Activated CD8-positive, alpha-beta memory T cell treated with anti-CD3 and anti-CD28 coated beads, Interleukin-2, amount 10 ng/mL, durations not matched to agents 7 days and 5 days (primary cell): ENCODE measurements around the gene FKBP1C. TPM values are rescaled to one million over a fixed set of nuclear protein-coding genes. Genes with fewer than 3 reads are reported as not detected.
"Not testable (repeated sequence)": the region's sequence is repeated elsewhere in the genome, so short reads cannot be mapped to it uniquely, and the experiment has no call there.

Experiments
- ATAC-seq: fragments of 150-1000 bp; cut with Tn5 transposase; one replicate; pipeline ENCODE4 v1.10.0; 2021; ENCODE audit warnings: moderate library complexity
- CTCF ChIA-PET: fragments of 350-600 bp; sonication (Branson Sonifier 250); formaldehyde crosslinking; loops from one replicate; lab custom pipeline; 2021; ENCODE audit warnings: antibody characterized with exemption; lab: Charles Lee
- DNase-seq: peaks from one replicate; pipeline ENCODE4 v3.0.0-alpha.2; 2020
- H3K27ac Mint-ChIP-seq: one replicate; pipeline ENCODE4 v1.8.0; 2021; ENCODE audit warnings: mild to moderate bottlenecking, mixed read lengths
- H3K27me3 Mint-ChIP-seq: one replicate; pipeline ENCODE4 v1.8.0; 2021; ENCODE audit warnings: mixed read lengths
- H3K36me3 Mint-ChIP-seq: one replicate; pipeline ENCODE4 v1.8.0; 2021; ENCODE audit warnings: mild to moderate bottlenecking, mixed read lengths
- H3K4me1 Mint-ChIP-seq: one replicate; pipeline ENCODE4 v1.8.0; 2021; ENCODE audit warnings: mixed read lengths
- H3K4me3 Mint-ChIP-seq: one replicate; pipeline ENCODE4 v1.8.0; 2021; ENCODE audit warnings: mild to moderate bottlenecking, moderate library complexity, mixed read lengths
- H3K9me3 Mint-ChIP-seq: one replicate; pipeline ENCODE4 v1.8.0; 2022; ENCODE audit warnings: low read depth, mixed read lengths
- total RNA-seq, 2 experiments: library from RNA; stranded (reverse); gene quantifications; one replicate each; pipeline ENCODE4 v1.2.3, GENCODE V29; 2021

Gene FKBP1C
- total RNA-seq, result under 1 TPM; 0.67 to 0.68 TPM

DNA sequence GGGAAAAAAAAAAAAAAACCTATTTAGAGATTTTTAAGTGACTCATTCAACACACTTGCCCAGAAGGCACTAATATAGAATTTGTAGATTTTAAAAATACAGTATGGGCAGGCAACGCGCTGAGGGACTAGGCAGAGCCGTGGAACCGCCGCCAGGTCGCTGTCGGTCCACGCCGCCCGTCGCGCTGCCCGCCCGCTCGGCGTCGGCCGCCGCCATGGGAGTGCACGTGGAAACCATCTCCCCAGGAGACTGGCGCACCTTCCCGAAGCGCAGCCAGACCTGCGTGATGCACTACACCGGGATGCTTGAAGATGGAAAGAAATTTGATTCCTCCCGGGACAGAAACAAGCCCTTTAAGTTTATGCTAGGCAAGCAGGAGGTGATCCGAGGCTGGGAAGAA, at the start of gene FKBP1C:
Gene FKBP1C, plus strand, starts transcription at position 127 of the 400 bp plus-strand sequence.
- H3K36me3 Mint-ChIP-seq, ATAC-seq, H3K4me1 Mint-ChIP-seq, DNase-seq, H3K27ac Mint-ChIP-seq, CTCF ChIA-PET, H3K27me3 Mint-ChIP-seq, H3K4me3 Mint-ChIP-seq: not testable (repeated sequence)
- peaks cover 11% of the 10 kb centered on the region for H3K9me3 Mint-ChIP-seq

DNA sequence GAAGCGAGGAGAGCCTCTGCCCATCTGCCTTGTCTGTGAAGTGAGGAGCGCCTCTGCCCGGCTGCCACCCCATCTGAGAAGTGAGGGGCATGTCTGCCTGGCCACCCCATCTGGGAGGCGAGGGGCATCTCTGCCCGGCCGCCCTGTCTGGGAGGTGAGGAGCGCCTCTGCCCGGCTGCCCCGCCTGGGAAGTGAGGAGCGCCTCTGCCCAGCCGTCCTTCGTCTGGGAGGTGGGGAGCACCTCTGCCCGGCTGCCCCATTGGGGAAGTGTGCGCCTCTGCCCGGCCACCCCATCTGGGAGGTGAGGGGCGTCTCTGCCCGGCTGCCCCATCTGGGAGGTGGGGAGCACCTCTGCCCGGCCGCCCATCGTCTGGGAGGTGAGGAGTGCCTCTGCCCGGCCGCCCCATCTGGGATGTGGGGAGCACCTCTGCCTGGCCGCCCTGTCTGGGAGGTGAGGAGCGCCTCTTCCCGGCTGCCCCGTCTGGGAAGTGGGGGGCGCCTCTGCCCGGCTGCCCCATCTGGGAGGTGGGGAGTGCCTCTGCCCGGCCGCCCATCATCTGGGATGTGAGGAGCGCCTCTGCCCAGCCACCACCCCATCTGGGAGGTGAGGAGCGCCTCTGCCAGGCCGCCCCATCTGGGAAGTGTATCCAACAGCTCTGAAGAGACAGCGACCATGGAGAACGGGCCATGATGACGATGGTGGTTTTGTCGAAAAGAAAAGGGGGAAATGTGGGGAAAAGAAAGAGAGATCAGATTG, 47.0 kb upstream of the FKBP1C start:
- H3K4me1 Mint-ChIP-seq, H3K27ac Mint-ChIP-seq, H3K9me3 Mint-ChIP-seq, H3K36me3 Mint-ChIP-seq, H3K27me3 Mint-ChIP-seq, CTCF ChIA-PET, ATAC-seq, DNase-seq, H3K4me3 Mint-ChIP-seq: not testable (repeated sequence)

DNA sequence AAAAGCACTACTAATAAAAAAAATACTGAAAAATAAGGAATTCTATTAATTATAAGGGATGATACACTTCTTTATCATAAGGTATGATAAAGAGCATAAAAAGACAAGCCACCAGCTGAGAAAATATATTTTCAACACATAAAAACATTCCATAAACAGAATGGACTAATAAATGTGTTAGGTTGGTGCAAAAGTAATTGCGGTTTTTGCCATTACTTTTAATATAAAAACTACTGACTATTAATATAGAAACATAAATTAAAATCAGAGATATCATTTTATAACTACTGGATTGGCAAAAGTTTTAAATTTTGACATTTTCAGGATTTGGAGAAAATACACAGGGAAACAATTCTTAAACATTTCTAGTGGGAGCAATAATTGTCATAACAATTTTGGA, 37.1 kb upstream of the FKBP1C start:
- DNase-seq, result no peak
- CTCF ChIA-PET, result no interaction called here
- Mint-ChIP-seq H3K4me1 (no peaks in the 10 kb centered on the region), H3K4me3 (no peak overlapping the region), H3K36me3 (no peaks in the 10 kb centered on the region), H3K9me3 (no peaks in the 10 kb centered on the region), H3K27ac (no peak overlapping the region), H3K27me3 (no peaks in the 10 kb centered on the region)
- ATAC-seq, result no peak

DNA sequence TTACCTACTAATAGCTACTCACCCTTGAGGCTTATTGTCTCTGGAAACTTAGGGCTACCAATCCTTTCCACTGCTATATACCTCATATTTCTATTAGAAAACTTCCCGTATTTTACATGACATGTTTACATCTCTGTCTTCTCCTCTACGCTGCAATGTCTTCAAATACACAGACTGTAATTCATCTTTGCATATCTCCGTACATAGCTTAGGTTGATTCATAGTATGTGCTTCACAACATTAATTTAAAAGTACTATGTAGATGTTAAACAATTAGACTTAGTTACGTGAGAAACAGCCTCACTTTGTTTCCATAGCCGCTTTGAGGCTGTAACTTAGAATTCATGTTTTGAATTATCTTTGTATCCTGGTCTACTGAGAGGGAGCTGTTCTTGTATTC, 35.1 kb upstream of the FKBP1C start:
- H3K4me1 Mint-ChIP-seq, result no peaks in the 10 kb centered on the region
- no peak overlapping the region for H3K4me3 Mint-ChIP-seq
- no peak overlapping the region for H3K27ac Mint-ChIP-seq
- H3K27me3 Mint-ChIP-seq, result no peaks in the 10 kb centered on the region
- ATAC-seq (no peak), DNase-seq (no peak)
- H3K36me3 Mint-ChIP-seq, result no peaks in the 10 kb centered on the region
- CTCF ChIA-PET, result no interaction called here
- no peaks in the 10 kb centered on the region for H3K9me3 Mint-ChIP-seq

DNA sequence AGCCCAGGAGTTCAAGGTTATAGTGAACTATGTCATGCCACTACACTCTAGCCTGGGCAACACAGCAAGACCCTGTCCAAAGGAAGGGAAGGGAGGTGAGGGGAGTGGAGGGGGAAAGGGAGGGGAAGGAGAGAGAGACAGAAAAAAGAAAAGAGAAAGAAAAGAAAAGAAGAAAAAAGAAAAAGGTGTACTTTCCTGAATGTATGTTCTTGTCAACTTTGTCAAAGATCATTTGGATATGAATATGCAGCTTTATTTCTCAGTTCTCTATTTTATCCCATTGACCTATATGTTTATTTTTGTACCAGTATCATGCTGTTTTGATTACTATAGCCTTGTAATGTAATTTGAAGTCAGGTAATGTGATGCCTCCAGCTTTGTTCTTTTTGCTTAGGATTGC, 30.9 kb upstream of the FKBP1C start:
- H3K4me1 Mint-ChIP-seq, result no peaks in the 10 kb centered on the region
- H3K4me3 Mint-ChIP-seq, result no peak overlapping the region
- no peak overlapping the region for H3K27ac Mint-ChIP-seq
- H3K9me3 Mint-ChIP-seq, result no peaks in the 10 kb centered on the region
- no peaks in the 10 kb centered on the region for H3K27me3 Mint-ChIP-seq
- no peak for ATAC-seq
- H3K36me3 Mint-ChIP-seq, result no peaks in the 10 kb centered on the region
- CTCF ChIA-PET, result no interaction called here
- no peak for DNase-seq

DNA sequence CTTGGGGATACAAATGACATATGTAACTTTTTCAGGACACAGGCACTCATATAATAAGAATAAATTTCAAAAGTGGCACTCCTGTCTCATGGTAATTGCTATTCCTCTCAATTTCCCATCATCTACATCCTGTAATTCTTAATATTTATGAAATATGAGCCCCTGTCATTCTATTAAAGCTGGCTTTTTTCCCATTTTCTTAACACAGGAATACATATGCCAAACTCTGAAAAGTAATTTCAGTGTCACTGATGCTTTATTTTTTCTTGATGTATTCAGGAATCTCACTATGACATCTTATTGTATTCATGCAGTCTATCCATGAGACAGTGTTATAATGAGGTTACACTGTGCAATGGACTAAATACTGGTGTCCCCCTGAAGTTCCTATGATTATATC, 24.3 kb upstream of the FKBP1C start:
- CTCF ChIA-PET, result no interaction called here
- Mint-ChIP-seq H3K4me1 (no peaks in the 10 kb centered on the region), H3K9me3 (no peaks in the 10 kb centered on the region), H3K4me3 (no peak overlapping the region), H3K36me3 (no peaks in the 10 kb centered on the region), H3K27ac (no peak overlapping the region), H3K27me3 (no peaks in the 10 kb centered on the region)
- DNase-seq (no peak), ATAC-seq (no peak)

DNA sequence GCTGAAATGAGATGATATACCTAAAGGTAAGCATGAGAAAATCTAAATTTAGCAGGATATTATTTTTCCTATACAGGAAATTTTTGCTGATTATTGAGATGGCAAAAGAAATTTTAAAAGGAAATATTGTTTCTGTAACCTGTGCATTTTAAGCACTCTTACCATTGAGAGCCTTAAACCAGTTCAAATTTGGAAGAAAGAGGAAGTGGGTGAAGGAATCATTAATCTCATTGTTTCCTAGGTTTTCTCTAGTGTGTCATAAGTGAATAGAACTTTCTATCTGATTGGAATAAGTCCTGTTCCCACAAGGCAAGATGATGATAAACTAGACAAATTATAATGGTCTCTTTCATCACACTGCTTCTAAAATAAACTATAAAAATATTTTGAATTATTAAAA, 22.4 kb upstream of the FKBP1C start:
- no peak overlapping the region for H3K4me3 Mint-ChIP-seq
- H3K4me1 Mint-ChIP-seq, result no peaks in the 10 kb centered on the region

DNA sequence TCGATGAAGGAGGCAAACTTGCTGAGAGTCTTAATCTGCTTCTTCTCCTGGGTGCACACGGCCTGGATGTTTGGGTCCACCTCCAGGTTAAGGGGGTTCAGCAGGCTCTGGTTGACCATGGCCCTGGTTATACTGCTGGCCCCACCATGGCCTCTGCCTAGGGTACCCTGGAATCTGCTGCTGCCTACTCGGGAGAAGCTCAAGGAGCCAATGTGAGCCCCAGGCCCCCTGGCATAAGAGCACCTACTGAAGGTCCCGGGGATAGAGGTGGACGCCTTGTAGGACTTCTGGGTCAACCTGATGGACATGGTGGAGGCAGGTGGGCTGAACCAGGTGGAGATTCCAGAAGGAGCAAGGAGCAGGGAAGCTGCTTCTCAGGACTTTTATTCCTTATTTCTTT, 17.9 kb upstream of the FKBP1C start:
- DNase-seq (no peak), ATAC-seq (no peak)
- CTCF ChIA-PET, result interaction anchor here (0.7 kb wide), 1 partner anchor 24 kb away, joined by 3 read pairs; no protein-coding TSS in a partner anchor
- no peaks in the 10 kb centered on the region for H3K4me1 Mint-ChIP-seq
- H3K9me3 Mint-ChIP-seq, result peaks cover 5% of the 10 kb centered on the region
- H3K27me3 Mint-ChIP-seq, result no peaks in the 10 kb centered on the region
- no peaks in the 10 kb centered on the region for H3K36me3 Mint-ChIP-seq
- no peak overlapping the region for H3K27ac Mint-ChIP-seq
- H3K4me3 Mint-ChIP-seq, result no peak overlapping the region

More for the DNA sequence above, 22.4 kb upstream of the FKBP1C start:
- CTCF ChIA-PET, result no interaction called here
- no peak overlapping the region for H3K27ac Mint-ChIP-seq
- ATAC-seq (no peak), DNase-seq (no peak)
- no peaks in the 10 kb centered on the region for H3K36me3 Mint-ChIP-seq
- peaks cover under 1% of the 10 kb centered on the region for H3K9me3 Mint-ChIP-seq
- H3K27me3 Mint-ChIP-seq, result no peaks in the 10 kb centered on the region

DNA sequence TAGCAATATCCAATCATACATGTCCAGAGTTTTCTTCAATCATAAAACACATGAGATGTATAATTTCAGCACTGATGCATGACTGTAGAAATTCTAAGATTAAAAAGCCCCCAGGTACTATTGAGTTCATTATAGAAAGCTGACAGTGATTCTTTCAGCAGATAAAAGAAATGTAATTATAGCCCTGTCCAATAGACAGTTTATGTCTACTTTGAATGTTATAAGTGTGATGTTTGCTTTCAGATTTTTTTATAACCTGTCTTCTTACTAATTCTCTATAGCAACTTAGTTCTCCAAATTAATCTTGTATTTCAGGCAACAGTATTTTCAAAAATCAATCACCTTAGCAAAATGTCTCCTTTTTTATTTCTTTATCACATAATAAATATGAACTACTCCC, 13.5 kb upstream of the FKBP1C start:
- ATAC-seq, result no peak
- Mint-ChIP-seq H3K4me1 (no peaks in the 10 kb centered on the region), H3K27me3 (no peaks in the 10 kb centered on the region), H3K9me3 (peaks cover 8% of the 10 kb centered on the region), H3K36me3 (no peaks in the 10 kb centered on the region), H3K4me3 (no peak overlapping the region), H3K27ac (no peak overlapping the region)
- no peak for DNase-seq
- CTCF ChIA-PET, result no interaction called here

DNA sequence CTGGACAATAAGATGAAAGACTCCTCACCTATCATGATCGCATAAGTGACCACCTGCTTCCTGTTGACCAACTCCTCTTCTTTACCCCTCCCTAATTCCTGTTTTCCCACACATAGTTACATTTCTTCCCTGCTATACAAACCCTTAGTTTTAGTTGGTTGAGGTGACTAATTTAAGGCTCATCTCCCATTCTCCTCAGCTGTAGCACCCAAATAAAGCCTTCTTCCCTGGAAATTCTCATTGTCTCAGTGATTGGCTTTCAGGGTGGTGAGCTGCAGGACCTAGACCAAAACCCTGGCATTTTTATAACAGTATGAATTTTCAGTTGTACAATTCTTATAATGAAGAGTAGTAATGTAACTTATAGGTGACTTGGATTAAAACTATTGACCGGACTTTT, 2.1 kb downstream of the FKBP1C start:
- no peaks in the 10 kb centered on the region for H3K27me3 Mint-ChIP-seq
- no peak overlapping the region for H3K4me3 Mint-ChIP-seq
- CTCF ChIA-PET, result no interaction called here
- no peaks in the 10 kb centered on the region for H3K4me1 Mint-ChIP-seq
- no peak for ATAC-seq
- H3K9me3 Mint-ChIP-seq, result peaks cover 8% of the 10 kb centered on the region
- H3K27ac Mint-ChIP-seq, result no peak overlapping the region
- no peak for DNase-seq
- H3K36me3 Mint-ChIP-seq, result peaks cover 1% of the 10 kb centered on the region

DNA sequence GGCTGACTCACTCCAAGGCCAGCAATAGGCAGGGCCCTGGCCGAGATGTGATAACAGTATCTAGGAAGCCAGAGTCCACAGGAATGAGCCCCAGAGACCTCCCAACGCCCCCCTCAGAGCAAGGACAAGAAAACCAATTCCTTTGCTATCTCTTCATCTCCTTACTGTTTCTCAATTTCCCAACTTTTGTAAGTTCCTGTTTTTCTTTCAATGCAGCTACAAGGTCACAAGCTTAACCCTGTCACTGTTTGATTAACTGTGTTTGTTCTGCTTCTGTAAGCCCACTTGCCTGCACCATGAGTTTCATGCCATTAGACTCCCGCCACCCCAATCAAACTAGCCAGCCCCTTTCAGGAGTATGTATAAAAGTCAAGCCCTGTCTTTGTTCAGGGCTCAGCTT, 3.5 kb downstream of the FKBP1C start:
- CTCF ChIA-PET, result no interaction called here
- Mint-ChIP-seq H3K9me3 (peaks cover 8% of the 10 kb centered on the region), H3K27me3 (no peaks in the 10 kb centered on the region), H3K27ac (no peak overlapping the region), H3K36me3 (peaks cover 1% of the 10 kb centered on the region), H3K4me3 (no peak overlapping the region), H3K4me1 (no peaks in the 10 kb centered on the region)
- ATAC-seq (no peak), DNase-seq (no peak)

DNA sequence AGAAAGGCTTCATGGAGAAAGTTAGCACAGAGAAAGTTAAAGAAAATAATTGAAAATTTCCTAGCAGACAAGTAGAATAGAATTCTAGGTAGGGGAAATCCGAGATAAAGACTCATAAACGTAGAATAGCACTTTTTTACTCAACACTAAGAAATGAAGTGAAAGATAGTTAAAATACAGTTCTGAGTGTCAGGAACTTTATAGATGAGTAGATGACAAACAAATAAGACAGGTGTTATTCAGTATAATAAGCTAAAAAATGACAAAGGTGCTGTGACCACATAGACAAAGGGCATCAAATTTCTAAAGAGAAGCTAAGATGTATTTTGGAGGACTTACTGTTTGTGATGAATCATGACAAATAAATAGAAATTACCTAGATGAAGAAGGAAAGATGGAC, 12.9 kb downstream of the FKBP1C start:
- Mint-ChIP-seq H3K9me3 (no peaks in the 10 kb centered on the region), H3K4me3 (no peak overlapping the region), H3K36me3 (no peaks in the 10 kb centered on the region), H3K27ac (no peak overlapping the region), H3K27me3 (no peaks in the 10 kb centered on the region), H3K4me1 (no peaks in the 10 kb centered on the region)
- ATAC-seq (no peak), DNase-seq (no peak)
- CTCF ChIA-PET, result no interaction called here

DNA sequence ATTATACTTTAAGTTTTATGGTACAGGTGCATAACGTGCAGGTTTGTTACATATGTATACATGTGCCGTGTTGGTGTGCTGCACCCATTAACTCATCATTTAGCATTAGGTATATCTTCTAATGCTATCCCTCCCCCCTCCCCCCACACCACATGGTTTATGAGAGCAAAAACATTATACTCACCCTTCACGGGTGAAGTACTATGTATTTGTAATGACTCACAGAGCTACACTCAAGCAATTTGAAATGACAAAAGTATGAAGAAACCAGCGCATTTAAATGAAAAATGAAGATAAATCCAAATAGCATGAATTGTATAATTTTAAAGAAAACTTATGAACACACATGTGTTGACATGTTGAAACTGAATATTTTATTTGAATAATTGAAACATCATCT, 14.7 kb downstream of the FKBP1C start:
- H3K36me3 Mint-ChIP-seq, CTCF ChIA-PET, H3K27ac Mint-ChIP-seq, H3K27me3 Mint-ChIP-seq, DNase-seq, H3K4me1 Mint-ChIP-seq, H3K4me3 Mint-ChIP-seq, H3K9me3 Mint-ChIP-seq, ATAC-seq: not testable (repeated sequence)

DNA sequence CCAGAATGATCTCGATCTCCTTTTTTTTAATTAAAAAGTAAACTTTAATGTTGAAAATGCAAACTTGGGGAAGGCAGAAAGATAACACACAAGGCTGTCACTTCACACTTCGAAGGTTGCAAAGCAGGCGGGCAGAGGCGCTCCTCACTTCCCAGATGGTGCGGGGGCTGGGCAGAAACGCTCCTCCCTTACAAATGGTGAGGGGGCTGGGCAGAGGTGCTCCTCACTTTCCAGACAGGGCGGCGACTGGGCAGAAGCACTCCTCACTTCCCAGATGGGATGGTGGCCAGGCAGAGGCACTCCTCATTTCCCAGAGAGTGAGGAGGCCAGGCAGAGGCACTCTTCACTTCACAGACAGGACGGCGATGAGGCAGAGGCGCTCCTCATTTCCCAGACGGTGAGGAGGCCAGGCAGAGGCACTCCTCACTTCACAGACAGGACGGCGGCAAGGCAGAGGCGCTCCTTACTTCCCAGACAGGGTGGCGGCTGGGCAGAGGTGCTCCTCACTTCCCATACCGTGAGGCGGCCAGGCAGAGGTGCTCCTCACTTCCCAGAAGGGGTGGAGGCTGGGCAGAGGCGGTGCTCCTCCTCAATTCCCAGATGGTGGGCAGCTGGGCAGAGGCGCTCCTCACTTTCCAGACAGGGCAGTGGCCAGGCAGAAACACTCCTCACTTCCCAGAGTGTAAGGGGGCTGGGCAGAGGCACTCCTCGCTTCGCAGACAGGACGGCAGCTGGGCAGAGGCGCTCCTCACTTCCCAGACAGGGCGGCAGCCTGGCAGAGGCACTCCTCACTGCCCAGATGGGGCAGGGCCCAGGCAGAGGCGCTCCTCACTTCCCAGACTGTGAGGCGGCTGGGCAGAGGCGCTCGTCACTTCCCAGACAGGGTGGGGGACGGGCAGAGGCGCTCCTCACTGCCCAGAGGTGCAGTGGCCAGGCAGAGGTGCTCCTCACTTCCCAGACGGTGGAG, 16.9 kb downstream of the FKBP1C start:
- H3K4me3 Mint-ChIP-seq, H3K36me3 Mint-ChIP-seq, CTCF ChIA-PET, ATAC-seq, DNase-seq, H3K27ac Mint-ChIP-seq, H3K9me3 Mint-ChIP-seq, H3K27me3 Mint-ChIP-seq, H3K4me1 Mint-ChIP-seq: not testable (repeated sequence)
